ENCODE results near the gene C2CD4D. TPM values are rescaled to one million over a fixed set of nuclear protein-coding genes. Genes with fewer than 3 reads are reported as not detected.
A peak's percentile ranks its signal among the peaks of the same experiment; 100 is the strongest.
"Not testable (repeated sequence)": the region's sequence is repeated elsewhere in the genome, so short reads cannot be mapped to it uniquely, and the experiment has no call there.

Gene C2CD4D
- total RNA-seq, result 1 to 10 TPM; 1.4 to 4.2 (median 2.3) TPM

- no peak for TF ChIP-seq POLR2A (IDR thresholded peaks at IDR 0.05)
- no peak for TF ChIP-seq CTCF (IDR thresholded peaks at IDR 0.05)
- intact Hi-C loops (cut with DNase I; ENCODE audit: low total_unique reads), result loop anchor here (10.0 kb wide), 1 partner anchor 305 kb away; no protein-coding TSS in a partner anchor
- peak within 1 kb of the TSS; percentile 10 for H3K4me3 ChIP-seq (ENCODE audit: low read depth, poor library complexity, severe bottlenecking)
- WGBS, 2 donors, result 7 to 18% methylated on average over 46 to 47 of the region's 47 CpGs
- peak; percentile 53 to 91 for DNase-seq (ENCODE audit: low spot score in 2 of 2)
Measured at GRCh38 chr1:151839457-151840403, at the start of gene C2CD4D. C2CD4D (minus strand) TSS chr1:151839820; CDS start chr1:151838989, 831 bp downstream.

GRCh38 chr1:151888972-151889570 is 49.5 kb upstream of the C2CD4D start:
- no peak for DNase-seq (ENCODE audit: low spot score in 2 of 2)

GRCh38 chr1:151887028-151887427 is 47.4 kb upstream of the C2CD4D start:
- WGBS, 2 donors, result 38 to 41% methylated on average over 1 of the region's 1 CpG

More at GRCh38 chr1:151888972-151889570, 49.5 kb upstream of the C2CD4D start:
- 86 to 92% methylated on average over 2 of the region's 2 CpGs for WGBS, 2 donors
- no peak overlapping the region for H3K4me3 ChIP-seq (ENCODE audit: low read depth, poor library complexity, severe bottlenecking)
- TF ChIP-seq POLR2A (IDR thresholded peaks at IDR 0.05), result no peak
- TF ChIP-seq CTCF (IDR thresholded peaks at IDR 0.05), result no peak
- intact Hi-C loops (cut with DNase I; ENCODE audit: low total_unique reads), result no loop called here

GRCh38 chr1:151885479-151885878 is 45.9 kb upstream of the C2CD4D start:
- intact Hi-C loops (cut with DNase I; ENCODE audit: low total_unique reads), result no loop called here
- WGBS, 2 donors, result 55 to 59% methylated on average over 1 of the region's 1 CpG
- no peak for TF ChIP-seq CTCF (IDR thresholded peaks at IDR 0.05)
- TF ChIP-seq POLR2A (IDR thresholded peaks at IDR 0.05), result no peak
- no peak for DNase-seq (ENCODE audit: low spot score in 2 of 2)
- no peak overlapping the region for H3K4me3 ChIP-seq (ENCODE audit: low read depth, poor library complexity, severe bottlenecking)

More at GRCh38 chr1:151887028-151887427, 47.4 kb upstream of the C2CD4D start:
- intact Hi-C loops (cut with DNase I; ENCODE audit: low total_unique reads), result no loop called here
- TF ChIP-seq CTCF (IDR thresholded peaks at IDR 0.05) (no peak), POLR2A (IDR thresholded peaks at IDR 0.05) (no peak)
- no peak overlapping the region for H3K4me3 ChIP-seq (ENCODE audit: low read depth, poor library complexity, severe bottlenecking)
- peak in 1 of 2 donors; percentile 33 for DNase-seq (ENCODE audit: low spot score in 2 of 2)

GRCh38 chr1:151884879-151885278 is 45.3 kb upstream of the C2CD4D start:
- H3K4me3 ChIP-seq (ENCODE audit: low read depth, poor library complexity, severe bottlenecking); DNase-seq (ENCODE audit: low spot score in 2 of 2); intact Hi-C loops (cut with DNase I; ENCODE audit: low total_unique reads): not testable (repeated sequence)
- WGBS, 2 donors, result 97 to 98% methylated on average over 5 of the region's 5 CpGs

- intact Hi-C loops (cut with DNase I; ENCODE audit: low total_unique reads); H3K4me3 ChIP-seq (ENCODE audit: low read depth, poor library complexity, severe bottlenecking); DNase-seq (ENCODE audit: low spot score in 2 of 2): not testable (repeated sequence)
- WGBS, 2 donors, result 95 to 96% methylated on average over 3 of the region's 3 CpGs
Measured at GRCh38 chr1:151884445-151884844, 44.8 kb upstream of the C2CD4D start.

- H3K4me3 ChIP-seq (ENCODE audit: low read depth, poor library complexity, severe bottlenecking); intact Hi-C loops (cut with DNase I; ENCODE audit: low total_unique reads); DNase-seq (ENCODE audit: low spot score in 2 of 2): not testable (repeated sequence)
- 97 to 99% methylated on average over 4 of the region's 4 CpGs for WGBS, 2 donors
Measured at GRCh38 chr1:151883898-151884297, 44.3 kb upstream of the C2CD4D start.

GRCh38 chr1:151882918-151883317 is 43.3 kb upstream of the C2CD4D start:
- 88 to 92% methylated on average over 5 of the region's 5 CpGs for WGBS, 2 donors
- H3K4me3 ChIP-seq (ENCODE audit: low read depth, poor library complexity, severe bottlenecking); DNase-seq (ENCODE audit: low spot score in 2 of 2); intact Hi-C loops (cut with DNase I; ENCODE audit: low total_unique reads): not testable (repeated sequence)
